Peyer's patch (tissue), 4 donors: ENCODE measurements around the gene ADH6.

ENCODE experiments used
- CTCF ChIP-seq, 6 experiments: fragments of 450-650 bp in 4 of 6; fragments of 200-600 bp in 2 of 6; sonication (generic) in 1 of 6; IDR thresholded peaks; one replicate each; pipeline ENCODE4 v1.5.1; 2017 to 2019; ENCODE audit warnings: antibody characterized with exemption in 6 of 6, mild to moderate bottlenecking in 3 of 6, moderate library complexity in 1 of 6
- POLR2A ChIP-seq, 2 donors: fragments of 450-650 bp; IDR thresholded peaks; one replicate each; pipeline ENCODE4 v1.5.1; 2017; ENCODE audit warnings: antibody characterized with exemption in 2 of 2, mild to moderate bottlenecking in 2 of 2, moderate library complexity in 2 of 2

DNA sequence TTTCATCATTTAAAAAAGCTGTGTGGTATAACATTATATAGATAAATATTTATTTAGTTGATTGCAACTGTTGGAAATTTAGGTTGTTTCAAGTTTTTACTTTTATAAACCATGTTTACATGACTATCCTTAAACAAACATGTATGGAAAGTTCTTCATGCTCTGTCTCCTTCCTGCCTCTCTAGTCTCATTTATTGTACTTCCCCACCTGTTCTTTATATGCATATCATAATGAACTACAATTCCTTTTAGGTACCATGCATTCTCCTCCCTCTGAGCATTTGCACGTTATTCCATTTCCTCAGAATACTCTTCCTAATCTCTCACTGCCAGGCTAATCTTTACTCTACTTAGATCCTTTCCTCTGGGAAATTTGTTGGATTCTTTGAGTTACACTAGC is 16.9 kb upstream of the ADH6 start:
- TF ChIP-seq CTCF (IDR thresholded peaks at IDR 0.05) (no peak), POLR2A (IDR thresholded peaks at IDR 0.05) (no peak)
